HCT116 (cell line): ENCODE results near the gene ELANE.

Source experiments
- EZH2 ChIP-seq: fragments of 200-600 bp; sonication (generic); IDR thresholded peaks from 2 replicates; pipeline ENCODE4 v1.6.1; 2017; ENCODE audit warnings: antibody characterized with exemption, mixed run types
- SIN3A ChIP-seq: IDR thresholded peaks from 2 replicates; pipeline ENCODE4 v1.6.1; 2012; ENCODE audit warnings: low read depth
- TF ChIP-seq, protein P1 (sequence below): IDR thresholded peaks from 2 replicates; pipeline ENCODE4 v1.6.1; 2011; ENCODE audit warnings: mild to moderate bottlenecking, low read length, moderate library complexity; ENCODE audit not compliant: insufficient replicate concordance; ENCODE audit errors: extremely low read depth
- TF ChIP-seq, protein P2 (sequence below), 3 experiments: fragments of 200-600 bp in 1 of 3; sonication (generic) in 1 of 3; IDR thresholded peaks in 2 of 3; conservative IDR thresholded peaks in 1 of 3; 2 replicates each; pipeline ENCODE4 v1.5.1; 2012 to 2017; ENCODE audit warnings: low read depth in 2 of 3, low read length in 2 of 3, antibody characterized with exemption in 1 of 3, borderline replicate concordance in 1 of 3, control low read depth in 1 of 3, mild to moderate bottlenecking in 1 of 3, mixed read lengths in 1 of 3, mixed run types in 1 of 3, moderate library complexity in 1 of 3; ENCODE audit not compliant: insufficient read depth in 1 of 3

DNA sequence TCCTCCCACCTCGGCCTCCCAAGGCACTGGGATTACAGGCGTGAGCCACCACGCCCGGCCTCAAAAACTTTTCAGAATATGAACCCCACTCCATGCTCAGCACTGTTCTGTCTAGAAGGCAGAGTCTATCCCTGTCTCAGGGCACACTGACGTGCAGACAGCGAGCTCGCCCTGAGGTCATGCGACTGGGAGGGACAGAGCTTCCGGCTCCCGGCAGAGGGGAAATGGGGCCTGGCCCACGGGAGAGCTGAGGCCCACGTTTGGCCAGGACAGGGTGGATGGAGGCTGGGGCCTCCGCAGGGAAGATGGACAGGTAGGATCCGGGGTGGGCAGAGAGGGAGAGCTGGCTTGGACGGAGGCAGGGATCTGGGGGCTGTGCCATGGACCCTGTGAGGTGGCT, 27.2 kb upstream of the ELANE start:
- TF ChIP-seq SIN3A (no peak), EZH2 (no peak)
- TF ChIP-seq, protein P1, sequence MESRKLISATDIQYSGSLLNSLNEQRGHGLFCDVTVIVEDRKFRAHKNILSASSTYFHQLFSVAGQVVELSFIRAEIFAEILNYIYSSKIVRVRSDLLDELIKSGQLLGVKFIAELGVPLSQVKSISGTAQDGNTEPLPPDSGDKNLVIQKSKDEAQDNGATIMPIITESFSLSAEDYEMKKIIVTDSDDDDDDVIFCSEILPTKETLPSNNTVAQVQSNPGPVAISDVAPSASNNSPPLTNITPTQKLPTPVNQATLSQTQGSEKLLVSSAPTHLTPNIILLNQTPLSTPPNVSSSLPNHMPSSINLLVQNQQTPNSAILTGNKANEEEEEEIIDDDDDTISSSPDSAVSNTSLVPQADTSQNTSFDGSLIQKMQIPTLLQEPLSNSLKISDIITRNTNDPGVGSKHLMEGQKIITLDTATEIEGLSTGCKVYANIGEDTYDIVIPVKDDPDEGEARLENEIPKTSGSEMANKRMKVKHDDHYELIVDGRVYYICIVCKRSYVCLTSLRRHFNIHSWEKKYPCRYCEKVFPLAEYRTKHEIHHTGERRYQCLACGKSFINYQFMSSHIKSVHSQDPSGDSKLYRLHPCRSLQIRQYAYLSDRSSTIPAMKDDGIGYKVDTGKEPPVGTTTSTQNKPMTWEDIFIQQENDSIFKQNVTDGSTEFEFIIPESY, result no peak
- TF ChIP-seq, protein P2, sequence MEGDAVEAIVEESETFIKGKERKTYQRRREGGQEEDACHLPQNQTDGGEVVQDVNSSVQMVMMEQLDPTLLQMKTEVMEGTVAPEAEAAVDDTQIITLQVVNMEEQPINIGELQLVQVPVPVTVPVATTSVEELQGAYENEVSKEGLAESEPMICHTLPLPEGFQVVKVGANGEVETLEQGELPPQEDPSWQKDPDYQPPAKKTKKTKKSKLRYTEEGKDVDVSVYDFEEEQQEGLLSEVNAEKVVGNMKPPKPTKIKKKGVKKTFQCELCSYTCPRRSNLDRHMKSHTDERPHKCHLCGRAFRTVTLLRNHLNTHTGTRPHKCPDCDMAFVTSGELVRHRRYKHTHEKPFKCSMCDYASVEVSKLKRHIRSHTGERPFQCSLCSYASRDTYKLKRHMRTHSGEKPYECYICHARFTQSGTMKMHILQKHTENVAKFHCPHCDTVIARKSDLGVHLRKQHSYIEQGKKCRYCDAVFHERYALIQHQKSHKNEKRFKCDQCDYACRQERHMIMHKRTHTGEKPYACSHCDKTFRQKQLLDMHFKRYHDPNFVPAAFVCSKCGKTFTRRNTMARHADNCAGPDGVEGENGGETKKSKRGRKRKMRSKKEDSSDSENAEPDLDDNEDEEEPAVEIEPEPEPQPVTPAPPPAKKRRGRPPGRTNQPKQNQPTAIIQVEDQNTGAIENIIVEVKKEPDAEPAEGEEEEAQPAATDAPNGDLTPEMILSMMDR (IDR thresholded peaks at IDR 0.05 in 2 of 3, conservative IDR thresholded peaks at IDR 0.05 in 1 of 3; ENCODE audit: borderline replicate concordance in 1 of 3, insufficient read depth in 1 of 3, low read depth in 2 of 3, low read length in 2 of 3), result no peak
